ENCODE results near the gene STAM. TPM values are rescaled to one million over a fixed set of nuclear protein-coding genes. Genes with fewer than 3 reads are reported as not detected.

The STAM gene
- total RNA-seq, 4 donors from 2014 or later = 19.4 to 23.6 (median 21.8) TPM

GRCh38 chr10:17684537-17684936 is 40.6 kb downstream of the STAM start:
- DNase-seq = no peak
- TF ChIP-seq CTCF (IDR thresholded peaks at IDR 0.05) = no peak
- TF ChIP-seq POLR2A (IDR thresholded peaks at IDR 0.05) = no peak

GRCh38 chr10:17685233-17685840 is 41.4 kb downstream of the STAM start:
- DNase-seq = no peak
- Histone ChIP-seq H3K27ac (no peak overlapping the region), H3K4me1 (peaks cover 7 to 18% of the 10 kb centered on the region in 2 donors), H3K9me3 (no peaks in the 10 kb centered on the region), H3K27me3 (no peaks in the 10 kb centered on the region), H3K36me3 (no peaks in the 10 kb centered on the region), H3K4me3 (replicated peaks in 1 of 3) (no peak overlapping the region)
- 94 to 95% methylated on average over 3 of the region's 3 CpGs for WGBS, 2 donors
- TF ChIP-seq POLR2A (IDR thresholded peaks at IDR 0.05) (no peak), CTCF (IDR thresholded peaks at IDR 0.05) (no peak)
- intact Hi-C loops (cut with DNase I) = no loop called here

More at GRCh38 chr10:17684537-17684936, 40.6 kb downstream of the STAM start:
- Histone ChIP-seq H3K27ac (no peak overlapping the region), H3K9me3 (no peaks in the 10 kb centered on the region), H3K27me3 (no peaks in the 10 kb centered on the region), H3K36me3 (no peaks in the 10 kb centered on the region), H3K4me3 (replicated peaks in 1 of 3) (no peak overlapping the region), H3K4me1 (peaks cover 7 to 18% of the 10 kb centered on the region in 2 donors)
- 91 to 93% methylated on average over 6 of the region's 6 CpGs for WGBS, 2 donors
- intact Hi-C loops (cut with DNase I) = no loop called here

- Histone ChIP-seq H3K27me3 (no peaks in the 10 kb centered on the region), H3K9me3 (no peaks in the 10 kb centered on the region), H3K27ac (no peak overlapping the region), H3K4me1 (peaks cover 6 to 18% of the 10 kb centered on the region in 2 donors), H3K4me3 (replicated peaks in 1 of 3) (no peak overlapping the region), H3K36me3 (no peaks in the 10 kb centered on the region)
- no peak for DNase-seq
- WGBS, 2 donors = 94 to 96% methylated on average over 15 of the region's 15 CpGs
- TF ChIP-seq CTCF (IDR thresholded peaks at IDR 0.05) = no peak
- intact Hi-C loops (cut with DNase I) = no loop called here
Measured at GRCh38 chr10:17687117-17687831, 43.3 kb downstream of the STAM start.

GRCh38 chr10:17689137-17689536 is 45.2 kb downstream of the STAM start:
- no peak for DNase-seq
- Histone ChIP-seq H3K4me3 (replicated peaks in 1 of 3) (no peak overlapping the region), H3K27ac (no peak overlapping the region), H3K9me3 (no peaks in the 10 kb centered on the region), H3K27me3 (no peaks in the 10 kb centered on the region), H3K36me3 (no peaks in the 10 kb centered on the region), H3K4me1 (peaks cover 0 to under 1% of the 10 kb centered on the region in 2 donors)
- intact Hi-C loops (cut with DNase I) = no loop called here
- TF ChIP-seq CTCF (IDR thresholded peaks at IDR 0.05) (no peak), POLR2A (IDR thresholded peaks at IDR 0.05) (no peak)

GRCh38 chr10:17693009-17693408 is 49.1 kb downstream of the STAM start:
- no peaks in the 10 kb centered on the region for H3K4me1 ChIP-seq
- no peaks in the 10 kb centered on the region for H3K36me3 ChIP-seq
- TF ChIP-seq POLR2A (IDR thresholded peaks at IDR 0.05) (no peak), CTCF (IDR thresholded peaks at IDR 0.05) (no peak)
- no peaks in the 10 kb centered on the region for H3K9me3 ChIP-seq
- no peak for DNase-seq
- WGBS, 2 donors = 82 to 84% methylated on average over 1 of the region's 1 CpG
- no peak overlapping the region for H3K27ac ChIP-seq
- H3K27me3 ChIP-seq = no peaks in the 10 kb centered on the region
- intact Hi-C loops (cut with DNase I) = no loop called here
- H3K4me3 ChIP-seq (replicated peaks in 1 of 3) = no peak overlapping the region

Data from thyroid gland (tissue), 4 donors.